ENCODE measurements around the gene LAMP1. TPM values are rescaled to one million over a fixed set of nuclear protein-coding genes. Genes with fewer than 3 reads are reported as not detected.

The LAMP1 gene
- polyA plus RNA-seq, 1 donor, result 170 TPM

Other genes starting within 250 kb of the LAMP1 start
- gene F7, start 191.4 kb upstream of the LAMP1 start, polyA plus RNA-seq (ENCODE audit: insufficient read length), result 4.3 TPM
- gene F10, start 174.4 kb upstream of the LAMP1 start, polyA plus RNA-seq (ENCODE audit: insufficient read length), result 19.5 TPM
- gene PROZ, start 138.6 kb upstream of the LAMP1 start, polyA plus RNA-seq (ENCODE audit: insufficient read length), result 2.3 TPM
- gene PCID2, start 88.6 kb upstream of the LAMP1 start, polyA plus RNA-seq (ENCODE audit: insufficient read length), result 80.4 TPM
- 99.5 TPM for gene CUL4A, start 87.6 kb upstream of the LAMP1 start, polyA plus RNA-seq (ENCODE audit: insufficient read length)
- 16.5 TPM for gene GRTP1, start 66.9 kb downstream of the LAMP1 start, polyA plus RNA-seq (ENCODE audit: insufficient read length)
- gene ADPRHL1, start 156.2 kb downstream of the LAMP1 start, polyA plus RNA-seq (ENCODE audit: insufficient read length), result 5.2 TPM
- gene DCUN1D2, start 193.5 kb downstream of the LAMP1 start, polyA plus RNA-seq (ENCODE audit: insufficient read length), result 38.3 TPM